Effector CD8-positive, alpha-beta T cell (primary cell): ENCODE data around the gene PLAC8.
"Not testable (repeated sequence)": the region's sequence is repeated elsewhere in the genome, so short reads cannot be mapped to it uniquely, and the experiment has no call there.

Experiments
- DNase-seq: peaks from one replicate; lab custom pipeline; 2025; lab: John Stamatoyannopoulos, UW

The PLAC8 gene

GRCh38 chr4:83112678-83113428 lies 1.7 kb downstream of the PLAC8 start:
- no peak for DNase-seq

DNA sequence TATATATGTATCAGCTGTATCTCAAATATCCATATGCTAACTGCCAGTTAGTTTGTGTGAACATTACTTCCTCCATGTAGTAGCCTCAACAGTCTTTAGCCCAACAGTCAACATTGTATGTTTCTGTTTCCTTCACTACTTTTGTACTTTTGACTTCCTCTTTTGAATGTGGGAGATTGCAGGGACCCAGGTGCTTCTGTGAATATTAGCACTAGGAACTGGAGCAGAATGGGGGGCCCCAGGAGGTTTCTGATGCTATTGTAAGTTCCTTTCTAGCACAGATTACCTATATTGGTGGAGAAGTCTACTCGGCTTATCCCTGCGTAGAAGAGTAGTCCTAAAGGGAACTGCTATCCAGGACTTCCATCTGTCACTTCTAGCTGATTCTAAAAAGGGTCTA lies 2.3 kb downstream of the PLAC8 start:
- DNase-seq: no peak

- DNase-seq: not testable (repeated sequence)
These were observed 2.8 kb downstream of the PLAC8 start for GRCh38 chr4:83111751-83112141.

DNA sequence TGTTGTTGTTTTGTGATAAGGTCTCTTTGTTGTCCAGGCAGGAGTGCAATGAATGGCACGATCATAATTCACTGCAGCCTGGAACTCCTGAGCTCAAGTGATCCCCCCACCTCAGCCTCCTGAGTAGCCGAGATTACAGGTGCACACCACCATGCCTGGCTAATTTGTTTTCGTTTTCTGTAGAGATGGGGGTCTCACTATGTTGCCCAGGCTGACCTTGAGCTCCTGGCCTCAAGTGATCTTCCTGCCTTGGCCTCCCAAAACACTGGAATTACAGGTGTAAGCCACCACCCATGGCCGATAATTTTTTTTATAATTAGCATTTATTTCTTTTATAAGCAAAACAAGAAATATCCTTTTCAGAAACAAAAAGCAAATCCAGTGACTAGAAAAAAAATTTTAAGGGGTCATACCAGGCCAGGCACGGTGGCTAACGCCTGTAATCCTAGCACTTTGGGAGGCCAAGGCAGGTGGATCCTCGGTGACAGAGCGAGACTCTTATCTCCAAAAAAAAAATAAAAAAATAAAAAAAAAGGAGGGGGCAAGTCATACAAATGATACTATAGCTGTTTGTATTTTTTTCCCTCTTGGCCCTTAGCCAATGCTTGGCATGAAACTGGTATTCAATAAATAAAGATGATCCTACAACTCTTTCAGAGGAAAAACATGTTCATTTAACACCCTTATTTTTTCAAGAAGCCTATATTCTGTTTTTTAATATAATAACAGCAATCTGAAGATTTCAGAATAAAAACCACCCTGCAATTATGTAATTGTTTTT lies 3.4 kb downstream of the PLAC8 start:
- DNase-seq: no peak

- peak; percentile 75 for DNase-seq
These were observed 4.1 kb downstream of the PLAC8 start for GRCh38 chr4:83110223-83110945.

GRCh38 chr4:83109480-83110222 lies 4.9 kb downstream of the PLAC8 start:
- peak; percentile 4 for DNase-seq

- DNase-seq: peak; percentile 7
These were observed 6.2 kb downstream of the PLAC8 start for GRCh38 chr4:83108101-83108861.

- peak; percentile 18 for DNase-seq
These were observed 6.9 kb downstream of the PLAC8 start for GRCh38 chr4:83107631-83108030.

DNA sequence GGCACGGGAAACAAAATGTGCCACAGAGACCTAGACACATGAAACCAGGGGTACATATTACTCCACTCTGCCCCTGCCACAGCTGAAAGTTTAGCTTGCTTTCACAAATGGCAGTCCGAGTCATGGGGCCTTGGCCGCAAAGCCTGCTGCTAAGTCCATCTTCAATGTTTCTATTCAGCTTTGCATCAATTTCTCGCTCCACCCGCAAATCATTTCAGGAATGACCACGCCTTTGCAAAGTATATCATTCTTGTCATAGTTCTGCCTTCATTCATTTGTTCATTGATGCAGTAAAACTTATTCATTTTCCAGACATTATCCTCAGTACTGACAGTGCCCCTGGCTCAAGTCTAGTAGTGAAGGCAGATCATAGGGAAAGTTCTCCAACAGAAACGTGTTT lies 9.5 kb downstream of the PLAC8 start:
- no peak for DNase-seq

GRCh38 chr4:83096397-83096796 lies 18.1 kb downstream of the PLAC8 start:
- DNase-seq: no peak

GRCh38 chr4:83093060-83093640 lies 21.4 kb downstream of the PLAC8 start:
- DNase-seq: no peak

DNA sequence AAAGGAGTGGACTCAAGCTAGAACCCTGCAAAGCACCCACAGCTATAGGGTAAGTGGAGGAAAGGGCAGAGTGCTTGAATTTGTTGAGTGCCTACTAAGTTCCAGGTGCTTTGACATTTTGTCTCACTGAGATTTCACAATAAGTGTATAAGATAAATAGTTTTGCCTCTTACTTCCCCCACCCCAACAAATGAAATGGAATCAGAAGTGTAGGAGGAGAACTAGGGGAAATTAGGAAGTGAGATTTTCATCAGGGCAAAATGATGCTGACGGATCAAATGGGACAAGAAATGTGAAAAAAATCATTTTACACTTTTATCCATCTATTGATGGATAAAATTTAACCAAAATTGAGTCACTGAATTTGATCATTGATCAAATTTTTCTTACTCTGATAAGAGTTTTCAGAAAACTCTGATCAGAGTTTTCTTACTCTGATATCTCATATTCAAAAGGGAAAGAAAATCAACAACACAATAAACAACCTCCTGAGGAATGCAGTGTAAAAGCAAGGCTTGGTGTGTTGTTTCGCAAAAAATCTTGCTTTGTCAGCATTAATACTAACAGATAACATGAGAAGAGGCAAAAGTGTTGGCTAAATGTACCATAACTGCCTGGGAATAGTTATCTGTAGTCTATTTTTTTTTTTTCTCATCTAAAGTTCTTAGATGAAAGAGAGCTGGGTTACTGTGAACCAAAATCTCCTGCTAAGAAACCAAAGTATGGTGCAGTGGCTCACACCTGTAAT lies 24.9 kb downstream of the PLAC8 start:
- no peak for DNase-seq

DNA sequence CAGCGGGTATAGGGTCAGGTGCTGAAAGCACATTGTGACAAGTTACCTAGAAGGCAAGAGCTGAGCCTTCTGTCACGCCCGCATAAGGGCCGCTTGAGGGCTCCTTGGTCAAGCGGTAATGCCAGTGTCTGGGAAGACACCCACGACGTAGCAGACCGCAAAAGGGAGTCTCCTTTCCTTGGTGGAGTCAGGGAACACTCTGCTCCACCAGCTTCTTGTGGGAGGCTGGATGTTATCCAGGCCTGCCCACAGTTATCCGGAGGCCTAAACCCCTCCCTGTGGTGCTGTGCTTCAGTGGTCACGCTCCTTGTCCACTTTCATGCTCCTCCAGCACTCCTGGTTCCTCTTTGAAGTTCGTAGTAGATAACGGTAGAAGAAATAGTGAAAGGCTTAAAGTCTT lies 29.6 kb downstream of the PLAC8 start:
- not testable (repeated sequence) for DNase-seq

DNA sequence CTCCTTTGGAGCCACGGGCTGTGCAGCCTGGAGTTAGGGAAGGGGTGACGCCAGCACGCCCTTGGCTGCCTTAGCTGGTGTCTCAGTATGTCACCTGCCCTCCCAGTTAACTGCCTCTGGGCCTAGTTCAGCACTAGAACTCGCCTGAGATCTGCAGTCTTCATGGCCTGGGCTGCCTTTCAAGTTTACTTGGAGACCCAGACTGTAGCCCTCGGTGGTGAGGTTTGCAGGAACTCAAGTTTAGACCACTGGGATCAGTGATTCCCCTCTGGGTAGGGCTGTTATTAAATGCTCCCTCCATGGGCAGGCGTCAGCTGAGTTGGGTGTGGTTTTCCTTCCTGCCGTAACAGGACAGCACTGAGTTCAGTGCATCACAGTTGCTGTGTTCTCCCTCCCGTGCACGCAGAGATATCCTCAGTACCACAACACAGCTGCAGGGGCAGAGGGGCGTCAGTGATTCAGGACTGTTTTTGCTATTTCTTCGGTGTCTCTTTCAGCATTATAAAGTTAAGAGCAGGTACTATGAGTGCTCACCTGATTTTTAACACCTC lies 30.5 kb downstream of the PLAC8 start:
- peak; percentile 14 for DNase-seq

- DNase-seq: no peak
These were observed 31.8 kb downstream of the PLAC8 start for GRCh38 chr4:83082777-83083176.

DNA sequence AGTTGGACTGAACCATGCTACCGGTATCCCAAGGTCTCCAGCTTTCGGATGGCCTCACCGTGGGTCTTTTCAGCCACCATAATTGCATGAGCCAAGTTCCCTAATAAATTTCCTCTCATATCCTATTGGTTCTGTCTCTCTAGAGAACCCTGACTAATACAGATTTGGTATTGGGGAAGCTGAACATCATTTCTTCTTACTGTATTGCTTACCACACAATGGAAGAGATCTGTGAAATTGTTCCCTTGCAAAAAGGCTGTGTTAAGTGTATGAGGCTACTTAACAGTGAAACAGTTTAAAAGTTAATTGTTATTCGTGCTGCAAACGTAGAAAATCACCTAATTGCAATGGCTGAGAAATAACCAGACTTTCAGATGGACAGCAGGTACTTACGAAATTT lies 34.0 kb downstream of the PLAC8 start:
- no peak for DNase-seq

DNA sequence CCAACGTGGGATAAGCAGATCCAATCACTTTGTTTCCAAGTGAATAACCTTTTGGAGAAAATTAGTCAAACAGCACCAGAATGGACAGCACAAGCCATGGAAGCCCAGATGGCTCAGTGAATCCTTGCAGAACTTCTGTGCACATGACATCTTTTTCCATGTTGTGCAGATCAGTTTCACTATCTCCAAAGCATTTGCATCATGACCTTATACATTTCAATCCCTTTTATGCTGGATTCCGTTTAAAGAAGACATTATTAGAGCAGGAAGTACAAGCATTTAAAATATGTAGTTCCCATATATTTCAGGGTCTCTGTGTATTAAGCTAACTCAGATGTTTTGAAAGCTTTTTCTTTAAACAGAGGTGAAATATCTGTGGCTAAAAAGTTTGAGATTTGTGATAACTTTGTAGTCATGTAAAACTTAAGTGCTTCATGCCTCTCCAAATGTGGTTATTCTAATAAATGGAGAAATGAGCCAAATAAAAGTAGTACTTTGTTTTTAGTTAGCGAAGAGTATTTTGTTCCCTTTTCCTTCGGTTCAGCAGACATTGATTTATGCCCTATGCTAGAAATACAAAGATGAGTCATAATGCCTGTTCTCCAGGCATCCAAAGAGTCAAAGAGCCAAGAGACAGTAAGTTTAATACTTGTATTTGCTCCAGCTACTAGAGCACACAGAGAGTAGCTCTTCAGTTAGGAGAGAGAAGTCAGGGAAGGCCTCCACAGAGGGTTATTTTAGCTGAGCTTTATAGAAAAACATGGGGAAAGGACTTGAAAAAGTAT lies 39.0 kb downstream of the PLAC8 start:
- no peak for DNase-seq

GRCh38 chr4:83074783-83075182 lies 39.7 kb downstream of the PLAC8 start:
- DNase-seq: not testable (repeated sequence)
